ENCODE results near the gene NAA80.

- TF ChIP-seq SP1 (IDR thresholded peaks at IDR 0.05) (no peak), BHLHE40 (IDR thresholded peaks at IDR 0.05; ENCODE audit: borderline replicate concordance) (no peak), NFRKB (IDR thresholded peaks at IDR 0.05) (no peak), SUZ12 (IDR thresholded peaks at IDR 0.05) (no peak), L3MBTL2 (conservative IDR thresholded peaks at IDR 0.05) (no peak), FOXA1 (IDR thresholded peaks at IDR 0.05) (no peak), TARDBP (IDR thresholded peaks at IDR 0.05) (no peak)
Observed at GRCh38 chr3:50295553-50296431, 3.4 kb downstream of the NAA80 start.
